Colonic mucosa (tissue), 4 donors: ENCODE results near the gene HOXC9. TPM values are rescaled to one million over a fixed set of nuclear protein-coding genes. Genes with fewer than 3 reads are reported as not detected.

Experiments used
- DNase-seq: peaks from one replicate; pipeline ENCODE4 v3.0.0-alpha.2; 2020
- H3K27ac ChIP-seq: fragments of 200-600 bp; one replicate; pipeline ENCODE4 v1.8.0; 2021
- H3K27me3 ChIP-seq: fragments of 200-600 bp; one replicate; pipeline ENCODE4 v1.8.0; 2021
- H3K36me3 ChIP-seq: fragments of 200-600 bp; one replicate; pipeline ENCODE4 v1.8.0; 2021
- H3K4me1 ChIP-seq: fragments of 200-600 bp; one replicate; pipeline ENCODE4 v1.8.0; 2021; ENCODE audit warnings: mild to moderate bottlenecking
- H3K4me3 ChIP-seq: fragments of 200-600 bp; one replicate; pipeline ENCODE4 v1.8.0; 2021
- H3K9ac ChIP-seq, 2 donors: one replicate each; pipeline ENCODE4 v1.7.0; 2013; ENCODE audit warnings: control low read depth in 2 of 2, low read depth in 2 of 2, low read length in 2 of 2
- H3K9me3 ChIP-seq: fragments of 200-600 bp; one replicate; pipeline ENCODE4 v1.8.0; 2021
- intact Hi-C: fragments of 100-400 bp; cut with DNase I; formaldehyde crosslinking; loops from one replicate; pipeline ENCODE4 v1.14.1; 2022
- total RNA-seq, 2 donors: library from RNA; stranded (reverse); fragmentation: NEBNext Ultra II Directional in 1 of 2; extraction: Animal tissue kit (Norgen Biotek cat#: 25700) in 1 of 2; gene quantifications; one replicate each; pipeline ENCODE4 v1.2.1, GENCODE V29; 2021
- TF ChIP-seq, protein P1 (sequence below): fragments of 200-600 bp; IDR thresholded peaks from one replicate; pipeline ENCODE4 v1.8.0; 2022; ENCODE audit warnings: antibody characterized with exemption, mild to moderate bottlenecking
- donor health status: healthy.
- donor health status: DM: no; HTN: no; CAD: no.
- donor health status: DM: no; HTN: no; CAD: no.

Gene HOXC9
- total RNA-seq, 2 donors from 2014 or later: not detected

GRCh38 chr12:53972722-53973235 lies 27.2 kb upstream of the HOXC9 start, which contains the start of gene HOXC11:
HOXC11 (plus strand) TSS chr12:53973126; CDS start chr12:53973242, 116 bp downstream.
- intact Hi-C loops: no loop called here
- Histone ChIP-seq H3K36me3 (no peaks in the 10 kb centered on the region), H3K9me3 (no peaks in the 10 kb centered on the region), H3K27ac (no peak within 1 kb of the TSS), H3K9ac (no peak within 1 kb of the TSS), H3K4me3 (no peak within 1 kb of the TSS), H3K27me3 (peaks cover 99% of the 10 kb centered on the region), H3K4me1 (no peaks in the 10 kb centered on the region)
- TF ChIP-seq, protein P1, sequence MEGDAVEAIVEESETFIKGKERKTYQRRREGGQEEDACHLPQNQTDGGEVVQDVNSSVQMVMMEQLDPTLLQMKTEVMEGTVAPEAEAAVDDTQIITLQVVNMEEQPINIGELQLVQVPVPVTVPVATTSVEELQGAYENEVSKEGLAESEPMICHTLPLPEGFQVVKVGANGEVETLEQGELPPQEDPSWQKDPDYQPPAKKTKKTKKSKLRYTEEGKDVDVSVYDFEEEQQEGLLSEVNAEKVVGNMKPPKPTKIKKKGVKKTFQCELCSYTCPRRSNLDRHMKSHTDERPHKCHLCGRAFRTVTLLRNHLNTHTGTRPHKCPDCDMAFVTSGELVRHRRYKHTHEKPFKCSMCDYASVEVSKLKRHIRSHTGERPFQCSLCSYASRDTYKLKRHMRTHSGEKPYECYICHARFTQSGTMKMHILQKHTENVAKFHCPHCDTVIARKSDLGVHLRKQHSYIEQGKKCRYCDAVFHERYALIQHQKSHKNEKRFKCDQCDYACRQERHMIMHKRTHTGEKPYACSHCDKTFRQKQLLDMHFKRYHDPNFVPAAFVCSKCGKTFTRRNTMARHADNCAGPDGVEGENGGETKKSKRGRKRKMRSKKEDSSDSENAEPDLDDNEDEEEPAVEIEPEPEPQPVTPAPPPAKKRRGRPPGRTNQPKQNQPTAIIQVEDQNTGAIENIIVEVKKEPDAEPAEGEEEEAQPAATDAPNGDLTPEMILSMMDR: no peak
- DNase-seq: no peak

DNA sequence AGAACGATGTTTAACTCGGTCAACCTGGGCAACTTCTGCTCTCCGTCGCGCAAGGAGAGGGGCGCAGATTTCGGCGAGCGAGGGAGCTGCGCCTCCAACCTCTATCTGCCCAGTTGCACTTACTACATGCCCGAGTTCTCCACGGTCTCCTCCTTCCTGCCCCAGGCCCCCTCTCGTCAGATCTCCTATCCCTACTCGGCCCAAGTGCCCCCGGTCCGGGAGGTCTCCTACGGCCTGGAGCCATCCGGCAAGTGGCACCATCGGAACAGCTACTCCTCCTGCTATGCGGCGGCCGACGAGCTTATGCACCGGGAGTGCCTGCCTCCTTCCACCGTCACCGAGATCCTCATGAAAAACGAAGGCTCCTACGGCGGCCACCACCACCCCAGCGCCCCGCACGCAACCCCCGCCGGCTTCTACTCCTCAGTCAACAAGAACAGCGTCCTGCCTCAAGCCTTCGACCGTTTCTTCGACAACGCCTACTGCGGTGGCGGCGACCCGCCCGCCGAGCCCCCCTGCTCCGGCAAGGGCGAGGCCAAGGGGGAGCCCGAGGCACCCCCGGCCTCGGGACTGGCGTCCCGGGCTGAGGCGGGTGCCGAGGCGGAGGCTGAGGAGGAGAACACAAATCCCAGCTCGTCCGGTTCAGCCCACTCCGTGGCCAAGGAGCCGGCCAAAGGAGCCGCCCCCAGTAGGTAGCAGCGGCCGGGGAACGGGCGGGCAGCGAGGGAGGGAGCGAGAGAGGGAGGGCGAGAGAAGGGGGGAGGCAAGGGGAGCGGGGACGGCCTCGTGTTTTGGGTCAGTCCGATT lies 26.5 kb upstream of the HOXC9 start:
- TF ChIP-seq, protein P1: no peak
- Histone ChIP-seq H3K9ac (no peak overlapping the region), H3K36me3 (no peaks in the 10 kb centered on the region), H3K4me1 (no peaks in the 10 kb centered on the region), H3K9me3 (no peaks in the 10 kb centered on the region), H3K27me3 (peaks cover 97% of the 10 kb centered on the region), H3K27ac (no peak overlapping the region), H3K4me3 (no peak overlapping the region)
- no peak for DNase-seq
- intact Hi-C loops: no loop called here

- Histone ChIP-seq H3K27ac (no peak within 1 kb of the TSS), H3K36me3 (no peaks in the 10 kb centered on the region), H3K4me1 (no peaks in the 10 kb centered on the region), H3K4me3 (no peak within 1 kb of the TSS), H3K9ac (no peak within 1 kb of the TSS), H3K9me3 (no peaks in the 10 kb centered on the region), H3K27me3 (peaks cover 95% of the 10 kb centered on the region)
- TF ChIP-seq, protein P1: no peak
- intact Hi-C loops: no loop called here
- DNase-seq: no peak
Measured at GRCh38 chr12:53974084-53975063, 25.6 kb upstream of the HOXC9 start, which contains the start of gene HOTAIR. HOTAIR (minus strand) TSS chr12:53974954.

- no peak overlapping the region for H3K9ac ChIP-seq
- no peak overlapping the region for H3K4me3 ChIP-seq
- intact Hi-C loops: no loop called here
- no peak for DNase-seq
- peaks cover 94% of the 10 kb centered on the region for H3K27me3 ChIP-seq
- H3K9me3 ChIP-seq: no peaks in the 10 kb centered on the region
- no peak overlapping the region for H3K27ac ChIP-seq
- TF ChIP-seq, protein P1: no peak
- H3K36me3 ChIP-seq: no peaks in the 10 kb centered on the region
- H3K4me1 ChIP-seq: no peaks in the 10 kb centered on the region
Measured at GRCh38 chr12:53975064-53975471, 24.9 kb upstream of the HOXC9 start.

DNA sequence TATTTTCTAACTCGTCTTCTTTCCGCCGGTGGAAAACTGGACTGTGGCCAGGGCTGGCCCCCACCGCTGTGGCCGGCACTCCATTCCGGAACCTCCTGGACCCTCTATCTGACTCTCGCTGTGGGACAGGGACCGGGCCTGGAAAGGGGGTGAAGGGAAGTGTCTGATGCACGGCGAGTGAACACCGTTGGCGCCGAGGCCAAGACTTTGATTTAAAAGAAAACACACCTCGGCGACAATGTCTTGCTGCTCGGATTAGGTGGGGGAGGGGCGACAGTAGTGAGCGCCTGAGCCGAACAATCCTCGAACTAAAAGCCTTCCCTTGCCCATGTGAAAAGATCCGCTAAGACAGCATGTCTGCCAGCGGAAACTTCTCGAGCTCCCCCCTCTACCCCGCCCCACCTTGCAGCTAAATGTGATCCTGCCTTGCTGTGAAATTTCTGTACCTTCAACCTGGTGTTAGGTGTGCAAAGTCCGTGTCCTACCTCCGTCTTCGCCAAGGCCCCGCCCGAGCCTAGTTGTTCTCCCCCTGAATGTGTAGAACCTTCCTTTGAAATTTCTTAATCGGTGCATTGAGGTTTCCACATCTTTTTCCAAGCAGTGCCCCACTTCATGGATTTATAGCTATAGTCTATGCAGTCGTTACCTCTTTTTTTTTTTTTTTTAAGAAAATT lies 24.3 kb upstream of the HOXC9 start:
- intact Hi-C loops: no loop called here
- H3K4me1 ChIP-seq: no peaks in the 10 kb centered on the region
- no peak overlapping the region for H3K9ac ChIP-seq
- H3K36me3 ChIP-seq: no peaks in the 10 kb centered on the region
- no peak overlapping the region for H3K27ac ChIP-seq
- TF ChIP-seq, protein P1: no peak
- no peak overlapping the region for H3K4me3 ChIP-seq
- no peak for DNase-seq
- H3K9me3 ChIP-seq: no peaks in the 10 kb centered on the region
- peaks cover 94% of the 10 kb centered on the region for H3K27me3 ChIP-seq
